LHCN-M2 (cell line): ENCODE results near the gene LGALS3BP. TPM values are rescaled to one million over a fixed set of nuclear protein-coding genes. Genes with fewer than 3 reads are reported as not detected.

Source experiments
- DNase-seq: peaks from one replicate; pipeline ENCODE4 v3.0.0-alpha.2; 2012; ENCODE audit warnings: low read depth
- total RNA-seq: library from RNA; depleted of rRNA; stranded (reverse); fragments of >200 nt; gene quantifications from 2 replicates; pipeline ENCODE4 v1.2.3, GENCODE V29; 2014

LGALS3BP gene
- total RNA-seq, 1 experiment from 2014 or later = 403 TPM

GRCh38 chr17:78940708-78941107, 39.0 kb downstream of the LGALS3BP start:
- no peak for DNase-seq

GRCh38 chr17:78940258-78940657, 39.5 kb downstream of the LGALS3BP start:
- DNase-seq = no peak

- DNase-seq = peak; percentile 78
Observed at GRCh38 chr17:78939615-78940014, 40.1 kb downstream of the LGALS3BP start.

- no peak for DNase-seq
Observed at GRCh38 chr17:78937561-78937960, 42.2 kb downstream of the LGALS3BP start.

- peak; percentile 97 for DNase-seq
Observed at GRCh38 chr17:78935419-78936323, 44.1 kb downstream of the LGALS3BP start.

- peak; percentile 46 for DNase-seq
Observed at GRCh38 chr17:78934681-78935418, 44.9 kb downstream of the LGALS3BP start.

GRCh38 chr17:78933959-78934568, 45.7 kb downstream of the LGALS3BP start:
- DNase-seq = peak; percentile 98

GRCh38 chr17:78933025-78933958, 46.4 kb downstream of the LGALS3BP start:
- peak; percentile 96 for DNase-seq

GRCh38 chr17:78929908-78930775, 49.6 kb downstream of the LGALS3BP start:
- no peak for DNase-seq

- peak; percentile 52 for DNase-seq
Observed at GRCh38 chr17:78925662-78926555, 53.8 kb downstream of the LGALS3BP start.

- peak; percentile 73 for DNase-seq
Observed at GRCh38 chr17:78925234-78925633, 54.5 kb downstream of the LGALS3BP start, which contains the start of gene TIMP2. TSS of gene TIMP2 (minus strand) at chr17:78925387. CDS start at chr17:78925088, 299 bp downstream.

GRCh38 chr17:78924481-78925151, 55.1 kb downstream of the LGALS3BP start:
- no peak for DNase-seq

GRCh38 chr17:78923660-78924453, 55.9 kb downstream of the LGALS3BP start:
- DNase-seq = no peak

GRCh38 chr17:78922816-78923498, 56.8 kb downstream of the LGALS3BP start:
- DNase-seq = no peak

- no peak for DNase-seq
Observed at GRCh38 chr17:78921437-78921971, 58.2 kb downstream of the LGALS3BP start.
